Heart right ventricle (tissue), 16 donors: ENCODE data around the gene PRCP. TPM values are rescaled to one million over a fixed set of nuclear protein-coding genes. Genes with fewer than 3 reads are reported as not detected.

Experiments used
- ATAC-seq, 8 donors: fragments of 200-7000 bp; cut with Tn5 transposase; one replicate each; pipeline ENCODE4 v1.9.1; 2020; ENCODE audit warnings: mild to moderate bottlenecking in 8 of 8, moderate library complexity in 8 of 8, moderate number of reproducible peaks in 1 of 8
- DNase-seq, 2 donors: peaks; one replicate each; pipeline ENCODE4 v3.0.0-alpha.2; 2020
- H3K27ac ChIP-seq, 10 donors: fragments of 200-600 bp; sonication (generic) in 2 of 10; one replicate each; pipeline versions ENCODE4 v1.5.0 to v1.8.0; 2020 to 2022; ENCODE audit warnings: mild to moderate bottlenecking in 3 of 10
- H3K27me3 ChIP-seq, 7 donors: fragments of 200-600 bp; one replicate each; pipeline ENCODE4 v1.8.0; 2021 to 2022; ENCODE audit warnings: mild to moderate bottlenecking in 2 of 7
- H3K36me3 ChIP-seq, 9 donors: fragments of 200-600 bp; sonication (generic) in 1 of 9; one replicate each; pipeline versions ENCODE4 v1.5.0 to v1.8.0; 2020 to 2022; ENCODE audit warnings: mild to moderate bottlenecking in 2 of 9
- H3K4me1 ChIP-seq, 9 donors: fragments of 200-600 bp; sonication (generic) in 1 of 9; one replicate each; pipeline versions ENCODE4 v1.5.0 to v1.8.0; 2020 to 2022; ENCODE audit warnings: mild to moderate bottlenecking in 4 of 9
- H3K4me3 ChIP-seq, 10 donors: fragments of 200-600 bp; sonication (generic) in 2 of 10; one replicate each; pipeline versions ENCODE4 v1.5.0 to v1.8.0; 2020 to 2022; ENCODE audit warnings: mild to moderate bottlenecking in 7 of 10, moderate library complexity in 2 of 10
- H3K9me3 ChIP-seq, 11 donors: fragments of 200-600 bp in 10 of 11; sonication (generic) in 2 of 11; one replicate each; pipeline versions ENCODE4 v1.5.0 to v1.8.0; 2013 to 2022; ENCODE audit warnings: mild to moderate bottlenecking in 2 of 11, control low read depth in 1 of 11, moderate library complexity in 1 of 11
- WGBS, 2 donors: extraction: QIAGEN DNeasy Blood & Tissue Kit; methylation state at CpG; one replicate each; pipeline ENCODE4 v1.1.7; 2013; ENCODE audit warnings: inconsistent platforms in 1 of 2; 5-methylcytosine and 5-hydroxymethylcytosine counted together
- intact Hi-C, 10 donors: fragments of 100-400 bp; cut with DNase I; formaldehyde crosslinking; loops; one replicate each; pipeline versions ENCODE4 v1.11.1 to v1.14.2; 2022
- polyA plus RNA-seq, 2 donors: library from polyadenylated mRNA; stranded (reverse); fragments of 200-250 nt; gene quantifications; one replicate each; pipeline ENCODE4 v1.2.3, GENCODE V29; 2013
- total RNA-seq, 10 donors: library from RNA; stranded (reverse); fragmentation: NEBNext Ultra II Directional in 3 of 10; extraction: Animal tissue kit (Norgen Biotek cat#: 25700) in 3 of 10; gene quantifications; one replicate each; pipeline versions ENCODE4 v1.2.1 to v1.2.4, GENCODE V29; 2021 to 2023
- TF ChIP-seq, protein P1 (sequence below), 9 donors: fragments of 200-600 bp; sonication (generic) in 2 of 9; IDR thresholded peaks; one replicate each; pipeline versions ENCODE4 v1.5.0 to v1.8.0; 2021 to 2022; ENCODE audit warnings: antibody characterized with exemption in 9 of 9, mild to moderate bottlenecking in 5 of 9, moderate library complexity in 1 of 9
- donor health status: Arrhythmogenic right ventricular cardiomyopathy.
- donor health status: ischemic (EF 13 %, LVEDD 7.1; RV severe dilation, severe dysfunction).
- donor health status: healthy with polysubstance abuse.
- donor health status: DM: no; HTN: yes; CAD: no.
- donor health status: DM: no; HTN: no; CAD: no.
- donor health status: ischemic (EF 25% LVEDD 6.9; RV normal size, moderate dysfunction).
- donor health status: ischemic (EF 25% LVEDD 5.7; RV mildly dilated, moderate dysfunction).
- donor health status: healthy.
- donor health status: DM: yes; HTN: yes; CAD: no.
- donor health status: Ischemic cardiomyopathy.
- donor health status: ischemic (EF 35%, LVEDD 5.7; RV mildly dilated, moderate dysfunction).
- donor health status: nonischemic (EF 11% LVEDD 7.7; RV severe dilation, severe dysfunction).
- donor health status: DM: yes; HTN: yes; CAD: no.
- donor health status: PGD.
- donor health status: ischemic (EF 29% LVEDD 5.4; RV normal size, mild dysfunction).
- donor health status: nonischemic (EF 23%, LVEDD 6.1; RV moderate dilation, normal function).

PRCP gene
- total and polyA plus RNA-seq, 12 donors = 18.0 to 89.8 (median 40.8) TPM

DNA sequence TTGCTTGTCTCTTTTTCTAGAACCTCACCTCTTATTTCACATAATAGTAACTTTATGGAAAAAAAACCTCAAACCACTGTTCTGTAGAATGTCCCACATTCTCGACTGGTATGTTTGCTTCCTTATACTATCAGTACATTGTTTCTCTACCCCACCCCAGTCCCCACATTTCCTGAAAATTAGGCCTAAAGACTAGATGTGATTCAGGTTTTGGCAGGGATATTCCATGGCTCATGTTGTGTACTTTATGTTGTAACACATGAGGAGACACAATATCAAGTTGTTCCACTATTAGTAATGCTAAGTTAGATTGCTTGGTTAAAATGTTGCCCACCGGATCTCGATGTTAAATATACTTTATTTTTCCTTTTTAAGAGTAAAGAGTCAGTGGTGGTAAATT lies 36.0 kb upstream of the PRCP start:
- no peak overlapping the region for H3K4me3 ChIP-seq
- H3K36me3 ChIP-seq = peaks cover 0 to 15% (median 0%) of the 10 kb centered on the region in 9 donors
- no peak for DNase-seq
- 81 to 84% methylated on average over 3 of the region's 3 CpGs for WGBS, 2 donors
- no peak overlapping the region for H3K27ac ChIP-seq
- H3K27me3 ChIP-seq = no peaks in the 10 kb centered on the region
- H3K9me3 ChIP-seq = no peaks in the 10 kb centered on the region
- no peak for ATAC-seq
- no peaks in the 10 kb centered on the region for H3K4me1 ChIP-seq
- intact Hi-C loops = no loop called here
- TF ChIP-seq, protein P1, sequence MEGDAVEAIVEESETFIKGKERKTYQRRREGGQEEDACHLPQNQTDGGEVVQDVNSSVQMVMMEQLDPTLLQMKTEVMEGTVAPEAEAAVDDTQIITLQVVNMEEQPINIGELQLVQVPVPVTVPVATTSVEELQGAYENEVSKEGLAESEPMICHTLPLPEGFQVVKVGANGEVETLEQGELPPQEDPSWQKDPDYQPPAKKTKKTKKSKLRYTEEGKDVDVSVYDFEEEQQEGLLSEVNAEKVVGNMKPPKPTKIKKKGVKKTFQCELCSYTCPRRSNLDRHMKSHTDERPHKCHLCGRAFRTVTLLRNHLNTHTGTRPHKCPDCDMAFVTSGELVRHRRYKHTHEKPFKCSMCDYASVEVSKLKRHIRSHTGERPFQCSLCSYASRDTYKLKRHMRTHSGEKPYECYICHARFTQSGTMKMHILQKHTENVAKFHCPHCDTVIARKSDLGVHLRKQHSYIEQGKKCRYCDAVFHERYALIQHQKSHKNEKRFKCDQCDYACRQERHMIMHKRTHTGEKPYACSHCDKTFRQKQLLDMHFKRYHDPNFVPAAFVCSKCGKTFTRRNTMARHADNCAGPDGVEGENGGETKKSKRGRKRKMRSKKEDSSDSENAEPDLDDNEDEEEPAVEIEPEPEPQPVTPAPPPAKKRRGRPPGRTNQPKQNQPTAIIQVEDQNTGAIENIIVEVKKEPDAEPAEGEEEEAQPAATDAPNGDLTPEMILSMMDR (IDR thresholded peaks at IDR 0.05) = no peak

DNA sequence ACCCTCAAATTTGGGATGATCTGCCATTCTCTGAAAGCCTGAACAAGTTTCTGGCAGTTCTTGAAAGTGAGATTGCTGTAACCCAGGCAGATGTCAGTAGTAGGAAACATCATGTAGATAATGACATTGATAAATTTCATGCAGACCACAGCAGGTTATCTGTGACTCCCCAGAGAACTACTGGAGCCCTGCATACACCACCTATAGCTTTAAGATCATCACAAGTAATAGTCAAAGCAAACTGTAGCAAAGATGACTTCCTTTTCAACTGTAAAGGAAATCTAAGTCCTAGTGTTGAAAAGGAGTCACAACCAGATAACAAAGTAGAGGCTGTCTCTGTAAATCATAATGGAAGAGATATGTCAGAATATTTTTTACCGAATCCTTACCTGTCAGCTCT lies 32.3 kb upstream of the PRCP start:
- Histone ChIP-seq H3K27me3 (no peaks in the 10 kb centered on the region), H3K9me3 (no peaks in the 10 kb centered on the region), H3K36me3 (peaks cover 0 to 15% (median 0%) of the 10 kb centered on the region in 9 donors), H3K4me1 (no peaks in the 10 kb centered on the region), H3K27ac (no peak overlapping the region), H3K4me3 (no peak overlapping the region)
- WGBS, 2 donors = 87 to 89% methylated on average over 1 of the region's 1 CpG
- no peak for ATAC-seq
- intact Hi-C loops = no loop called here
- no peak for DNase-seq
- TF ChIP-seq, protein P1 (IDR thresholded peaks at IDR 0.05) = no peak

DNA sequence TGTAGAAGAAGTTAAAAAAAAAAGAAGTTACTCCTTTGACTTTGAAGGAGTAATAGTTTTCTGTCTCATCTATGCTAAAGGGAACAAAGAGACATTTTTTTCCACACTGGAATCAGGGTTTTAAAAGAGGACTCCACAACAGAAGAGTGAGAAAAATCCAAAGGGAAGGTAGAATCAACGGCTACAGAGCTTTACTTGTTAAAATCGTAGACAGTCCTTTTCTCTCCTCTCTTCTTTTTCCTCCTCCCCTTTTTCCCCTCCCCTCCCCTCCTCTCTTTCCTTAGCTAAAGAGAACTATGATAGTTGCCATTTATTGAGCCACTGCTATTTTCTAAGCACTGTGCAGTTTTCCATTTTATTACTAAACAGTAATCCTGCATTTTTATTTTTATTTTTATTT lies 30.5 kb upstream of the PRCP start:
- Histone ChIP-seq H3K4me3 (no peak overlapping the region), H3K27ac (no peak overlapping the region), H3K27me3 (no peaks in the 10 kb centered on the region), H3K36me3 (peaks cover 0 to 15% (median 0%) of the 10 kb centered on the region in 9 donors), H3K9me3 (no peaks in the 10 kb centered on the region), H3K4me1 (no peaks in the 10 kb centered on the region)
- intact Hi-C loops = no loop called here
- 79 to 80% methylated on average over 2 of the region's 2 CpGs for WGBS, 2 donors
- no peak for DNase-seq
- ATAC-seq = no peak
- TF ChIP-seq, protein P1 (IDR thresholded peaks at IDR 0.05) = no peak

DNA sequence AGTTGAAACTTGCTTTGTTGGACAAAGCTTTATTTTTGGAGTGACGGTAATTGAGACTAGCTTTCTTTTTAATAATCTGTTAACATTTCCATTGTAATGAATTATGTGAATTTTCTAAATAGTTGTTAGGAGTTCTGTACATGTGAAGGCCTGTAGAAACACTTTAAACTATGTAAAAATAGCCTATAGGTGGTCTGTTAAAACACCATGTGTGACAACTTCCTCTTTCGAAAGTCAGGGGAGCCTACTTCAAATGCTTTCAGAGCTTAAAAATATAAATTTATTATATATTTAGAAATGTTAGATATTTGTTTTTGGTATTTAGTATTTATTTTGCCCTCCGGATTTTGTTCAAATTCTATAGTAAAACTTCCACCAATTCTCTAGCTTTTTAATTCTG lies 30.0 kb upstream of the PRCP start:
- Histone ChIP-seq H3K27ac (no peak overlapping the region), H3K36me3 (peaks cover 0 to 15% (median 0%) of the 10 kb centered on the region in 9 donors), H3K27me3 (no peaks in the 10 kb centered on the region), H3K4me1 (no peaks in the 10 kb centered on the region), H3K9me3 (no peaks in the 10 kb centered on the region), H3K4me3 (no peak overlapping the region)
- TF ChIP-seq, protein P1 (IDR thresholded peaks at IDR 0.05) = no peak
- ATAC-seq (no peak), DNase-seq (no peak)
- 76 to 79% methylated on average over 3 of the region's 3 CpGs for WGBS, 2 donors
- intact Hi-C loops = no loop called here
